ENCODE measurements around the gene CST7. TPM values are rescaled to one million over a fixed set of nuclear protein-coding genes. Genes with fewer than 3 reads are reported as not detected.
"Not testable (repeated sequence)": the region's sequence is repeated elsewhere in the genome, so short reads cannot be mapped to it uniquely, and the experiment has no call there.

The CST7 gene
- total and polyA plus RNA-seq, 2 donors: 15.5 to 41.9 TPM

DNA sequence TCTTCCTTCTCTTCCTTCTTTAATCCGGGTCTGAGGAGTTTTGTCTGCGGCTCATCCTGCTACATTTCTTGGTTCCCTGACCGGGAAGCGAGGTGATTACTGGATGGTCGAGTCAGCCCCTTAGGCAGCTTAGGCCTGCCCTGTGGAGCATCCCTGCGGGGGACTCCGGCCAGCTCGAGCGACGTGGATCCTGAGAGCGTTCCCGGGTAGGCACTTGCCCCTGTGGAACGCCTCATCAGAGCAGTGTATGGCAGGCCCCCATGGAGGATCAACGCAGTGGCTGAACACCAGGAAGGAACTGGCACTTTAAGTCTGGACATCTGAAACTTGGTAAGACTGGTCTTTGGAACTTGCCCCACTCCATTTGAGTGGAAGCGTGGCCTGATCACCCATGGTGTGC lies 29.4 kb upstream of the CST7 start:
- DNase-seq (ENCODE audit: low read depth in 6 of 9, low spot score in 9 of 9); H3K4me3 ChIP-seq (ENCODE audit: low read length in 2 of 2); H3K27me3 ChIP-seq (ENCODE audit: control insufficient read depth in 2 of 2, insufficient read depth in 1 of 2, low read length in 1 of 2); H3K27ac ChIP-seq (ENCODE audit: low read depth in 1 of 2, low read length in 1 of 2); H3K9me3 ChIP-seq (ENCODE audit: control insufficient read depth in 2 of 2, insufficient read depth in 1 of 2, low read length in 1 of 2); H3K36me3 ChIP-seq (ENCODE audit: control insufficient read depth in 2 of 2, insufficient read depth in 2 of 2, low read length in 1 of 2): not testable (repeated sequence)
- 99% methylated on average over 15 of the region's 15 CpGs for WGBS
- peaks cover 5 to 12% of the 10 kb centered on the region in 2 donors for H3K4me1 ChIP-seq (ENCODE audit: control insufficient read depth in 2 of 2, insufficient read depth in 2 of 2, low read length in 2 of 2)

GRCh38 chr20:24920706-24921105 lies 28.4 kb upstream of the CST7 start:
- not testable (repeated sequence) for H3K27ac ChIP-seq (ENCODE audit: low read depth in 1 of 2, low read length in 1 of 2); H3K9me3 ChIP-seq (ENCODE audit: control insufficient read depth in 2 of 2, insufficient read depth in 1 of 2, low read length in 1 of 2); H3K4me3 ChIP-seq (ENCODE audit: low read length in 2 of 2); H3K27me3 ChIP-seq (ENCODE audit: control insufficient read depth in 2 of 2, insufficient read depth in 1 of 2, low read length in 1 of 2); DNase-seq (ENCODE audit: low read depth in 6 of 9, low spot score in 9 of 9); H3K36me3 ChIP-seq (ENCODE audit: control insufficient read depth in 2 of 2, insufficient read depth in 2 of 2, low read length in 1 of 2)
- peaks cover 5 to 12% of the 10 kb centered on the region in 2 donors for H3K4me1 ChIP-seq (ENCODE audit: control insufficient read depth in 2 of 2, insufficient read depth in 2 of 2, low read length in 2 of 2)
- 98% methylated on average over 3 of the region's 3 CpGs for WGBS

- DNase-seq (ENCODE audit: low read depth in 6 of 9, low spot score in 9 of 9); H3K36me3 ChIP-seq (ENCODE audit: control insufficient read depth in 2 of 2, insufficient read depth in 2 of 2, low read length in 1 of 2); H3K4me3 ChIP-seq (ENCODE audit: low read length in 2 of 2); H3K9me3 ChIP-seq (ENCODE audit: control insufficient read depth in 2 of 2, insufficient read depth in 1 of 2, low read length in 1 of 2); H3K27me3 ChIP-seq (ENCODE audit: control insufficient read depth in 2 of 2, insufficient read depth in 1 of 2, low read length in 1 of 2); H3K27ac ChIP-seq (ENCODE audit: low read depth in 1 of 2, low read length in 1 of 2): not testable (repeated sequence)
- peaks cover 18 to 21% of the 10 kb centered on the region in 2 donors for H3K4me1 ChIP-seq (ENCODE audit: control insufficient read depth in 2 of 2, insufficient read depth in 2 of 2, low read length in 2 of 2)
- 94% methylated on average over 5 of the region's 5 CpGs for WGBS
These were observed 19.8 kb upstream of the CST7 start for GRCh38 chr20:24929259-24929658.

DNA sequence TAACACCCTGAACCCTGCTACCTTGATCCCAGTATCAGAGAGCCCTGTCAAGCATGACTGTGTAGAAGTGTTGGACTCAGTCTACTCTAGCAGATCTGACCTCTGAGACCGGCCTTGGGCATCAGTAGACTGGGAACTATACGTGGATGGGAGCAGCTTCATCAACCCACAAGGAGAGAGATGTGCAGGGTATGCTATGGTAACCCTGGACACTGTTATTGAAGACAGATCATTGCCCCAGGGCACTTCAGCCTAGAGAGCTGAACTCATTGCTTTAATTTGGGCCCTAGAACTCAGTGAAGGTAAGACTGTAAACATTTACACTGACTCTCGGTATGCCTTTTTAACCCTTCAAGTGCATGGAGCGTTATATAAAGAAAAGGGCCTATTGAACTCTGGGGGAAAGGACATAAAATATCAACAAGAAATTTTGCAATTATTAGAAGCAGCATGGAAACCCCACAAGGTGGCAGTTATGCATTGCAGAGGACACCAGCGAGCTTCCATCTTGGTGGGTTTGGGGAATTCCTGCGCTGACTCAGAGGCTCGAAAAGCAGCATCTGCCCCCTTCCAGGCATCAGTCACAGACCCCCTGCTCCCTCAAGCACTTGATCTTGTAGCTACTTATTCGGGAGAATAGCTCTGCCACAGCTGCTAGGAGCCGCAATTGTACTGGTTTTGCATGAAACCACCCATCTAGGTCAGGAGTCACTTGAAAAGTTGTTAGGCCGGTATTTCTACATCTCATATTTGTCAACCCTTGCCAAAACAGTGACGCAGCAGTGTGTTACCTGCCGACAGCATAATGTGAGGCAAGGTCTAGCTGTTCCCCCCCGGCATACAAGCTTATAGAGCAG lies 19.0 kb upstream of the CST7 start:
- not testable (repeated sequence) for DNase-seq (ENCODE audit: low read depth in 6 of 9, low spot score in 9 of 9); H3K36me3 ChIP-seq (ENCODE audit: control insufficient read depth in 2 of 2, insufficient read depth in 2 of 2, low read length in 1 of 2); H3K9me3 ChIP-seq (ENCODE audit: control insufficient read depth in 2 of 2, insufficient read depth in 1 of 2, low read length in 1 of 2); H3K27me3 ChIP-seq (ENCODE audit: control insufficient read depth in 2 of 2, insufficient read depth in 1 of 2, low read length in 1 of 2); H3K4me3 ChIP-seq (ENCODE audit: low read length in 2 of 2)
- 90% methylated on average over 13 of the region's 13 CpGs for WGBS
- H3K27ac ChIP-seq (ENCODE audit: low read depth in 1 of 2, low read length in 1 of 2): peak overlapping the region in 1 of 2 donors; percentile 47
- peaks cover 24 to 29% of the 10 kb centered on the region in 2 donors for H3K4me1 ChIP-seq (ENCODE audit: control insufficient read depth in 2 of 2, insufficient read depth in 2 of 2, low read length in 2 of 2)

GRCh38 chr20:24930724-24931688 lies 18.1 kb upstream of the CST7 start:
- Histone ChIP-seq H3K4me1 (ENCODE audit: control insufficient read depth in 2 of 2, insufficient read depth in 2 of 2, low read length in 2 of 2) (peaks cover 24 to 31% of the 10 kb centered on the region in 2 donors), H3K27ac (ENCODE audit: low read depth in 1 of 2, low read length in 1 of 2) (peak overlapping the region in 1 of 2 donors; percentile 47), H3K9me3 (ENCODE audit: control insufficient read depth in 2 of 2, insufficient read depth in 1 of 2, low read length in 1 of 2) (peaks cover 0 to 11% of the 10 kb centered on the region in 2 donors)
- H3K4me3 ChIP-seq (ENCODE audit: low read length in 2 of 2); H3K27me3 ChIP-seq (ENCODE audit: control insufficient read depth in 2 of 2, insufficient read depth in 1 of 2, low read length in 1 of 2); DNase-seq (ENCODE audit: low read depth in 6 of 9, low spot score in 9 of 9); H3K36me3 ChIP-seq (ENCODE audit: control insufficient read depth in 2 of 2, insufficient read depth in 2 of 2, low read length in 1 of 2): not testable (repeated sequence)
- 74% methylated on average over 15 of the region's 15 CpGs for WGBS

DNA sequence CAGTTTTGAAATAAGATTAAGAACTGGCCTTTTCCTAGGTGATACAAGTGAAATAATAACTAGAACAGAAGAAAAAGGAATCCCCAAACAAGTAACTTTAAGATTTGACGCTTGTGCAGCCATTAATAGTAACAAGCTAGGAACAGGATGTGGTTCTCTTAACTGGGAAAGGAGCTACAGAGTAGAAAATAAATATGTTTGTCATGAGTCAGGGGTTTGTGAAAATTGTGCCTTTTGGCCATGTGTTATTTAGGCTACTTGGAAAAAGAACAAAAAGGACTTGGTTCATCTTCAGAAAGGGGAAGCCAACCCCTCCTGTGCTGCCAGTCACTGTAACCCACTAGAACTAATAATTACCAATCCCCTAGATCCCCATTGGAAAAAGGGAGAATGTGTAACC lies 17.2 kb upstream of the CST7 start:
- not testable (repeated sequence) for H3K4me3 ChIP-seq (ENCODE audit: low read length in 2 of 2); H3K27ac ChIP-seq (ENCODE audit: low read depth in 1 of 2, low read length in 1 of 2); H3K36me3 ChIP-seq (ENCODE audit: control insufficient read depth in 2 of 2, insufficient read depth in 2 of 2, low read length in 1 of 2); H3K27me3 ChIP-seq (ENCODE audit: control insufficient read depth in 2 of 2, insufficient read depth in 1 of 2, low read length in 1 of 2); DNase-seq (ENCODE audit: low read depth in 6 of 9, low spot score in 9 of 9)
- peaks cover 0 to 20% of the 10 kb centered on the region in 2 donors for H3K9me3 ChIP-seq (ENCODE audit: control insufficient read depth in 2 of 2, insufficient read depth in 1 of 2, low read length in 1 of 2)
- peaks cover 24 to 31% of the 10 kb centered on the region in 2 donors for H3K4me1 ChIP-seq (ENCODE audit: control insufficient read depth in 2 of 2, insufficient read depth in 2 of 2, low read length in 2 of 2)
- WGBS: 2% methylated on average over 1 of the region's 1 CpG

- no peaks in the 10 kb centered on the region for H3K27me3 ChIP-seq (ENCODE audit: control insufficient read depth in 2 of 2, insufficient read depth in 1 of 2, low read length in 1 of 2)
- peaks cover 0 to 20% of the 10 kb centered on the region in 2 donors for H3K9me3 ChIP-seq (ENCODE audit: control insufficient read depth in 2 of 2, insufficient read depth in 1 of 2, low read length in 1 of 2)
- no peak for DNase-seq (ENCODE audit: low read depth in 6 of 9, low spot score in 9 of 9)
- H3K4me1 ChIP-seq (ENCODE audit: control insufficient read depth in 2 of 2, insufficient read depth in 2 of 2, low read length in 2 of 2): peaks cover 24 to 31% of the 10 kb centered on the region in 2 donors
- no peak overlapping the region for H3K4me3 ChIP-seq (ENCODE audit: low read length in 2 of 2)
- peak overlapping the region in 1 of 2 donors; percentile 75 for H3K27ac ChIP-seq (ENCODE audit: low read depth in 1 of 2, low read length in 1 of 2)
- WGBS: 95% methylated on average over 7 of the region's 7 CpGs
- no peaks in the 10 kb centered on the region for H3K36me3 ChIP-seq (ENCODE audit: control insufficient read depth in 2 of 2, insufficient read depth in 2 of 2, low read length in 1 of 2)
These were observed 15.7 kb upstream of the CST7 start for GRCh38 chr20:24933266-24933908.

GRCh38 chr20:24934101-24934661 lies 14.9 kb upstream of the CST7 start:
- peak in 8 of 9 donors; percentile 20 to 83 (median 54) for DNase-seq (ENCODE audit: low read depth in 6 of 9, low spot score in 9 of 9)
- 51% methylated on average over 9 of the region's 9 CpGs for WGBS
- no peaks in the 10 kb centered on the region for H3K36me3 ChIP-seq (ENCODE audit: control insufficient read depth in 2 of 2, insufficient read depth in 2 of 2, low read length in 1 of 2)
- H3K4me3 ChIP-seq (ENCODE audit: low read length in 2 of 2): no peak overlapping the region
- peaks cover 24 to 31% of the 10 kb centered on the region in 2 donors for H3K4me1 ChIP-seq (ENCODE audit: control insufficient read depth in 2 of 2, insufficient read depth in 2 of 2, low read length in 2 of 2)
- peaks cover 0 to 20% of the 10 kb centered on the region in 2 donors for H3K9me3 ChIP-seq (ENCODE audit: control insufficient read depth in 2 of 2, insufficient read depth in 1 of 2, low read length in 1 of 2)
- H3K27me3 ChIP-seq (ENCODE audit: control insufficient read depth in 2 of 2, insufficient read depth in 1 of 2, low read length in 1 of 2): no peaks in the 10 kb centered on the region
- peak overlapping the region; percentile 43 to 75 for H3K27ac ChIP-seq (ENCODE audit: low read depth in 1 of 2, low read length in 1 of 2)

Measured in thymus (tissue), 11 donors.